Adipocyte (in vitro differentiated cells): ENCODE data around the gene SNCB.
A peak's percentile ranks its signal among the peaks of the same experiment; 100 is the strongest.

ENCODE experiments used
- DNase-seq: peaks from one replicate; pipeline ENCODE4 v3.0.0-alpha.2; 2015; ENCODE audit warnings: low read depth
- H3K27me3 ChIP-seq: replicated peaks from 2 replicates; pipeline ENCODE4 v1.7.0; 2013; ENCODE audit warnings: mild to moderate bottlenecking, low read length, moderate library complexity; ENCODE audit not compliant: control insufficient read depth, insufficient read depth
- H3K36me3 ChIP-seq: 2 replicates; pipeline ENCODE4 v1.7.0; 2013; ENCODE audit warnings: low read length, mild to moderate bottlenecking, moderate library complexity; ENCODE audit not compliant: control insufficient read depth, insufficient read depth, severe bottlenecking
- H3K4me1 ChIP-seq: 2 replicates; pipeline ENCODE4 v1.7.0; 2013; ENCODE audit warnings: mild to moderate bottlenecking, low read length, moderate library complexity; ENCODE audit not compliant: control insufficient read depth, insufficient read depth
- H3K4me3 ChIP-seq: 2 replicates; pipeline ENCODE4 v1.7.0; 2013; ENCODE audit warnings: mild to moderate bottlenecking, low read length, moderate library complexity
- H3K9ac ChIP-seq: 2 replicates; pipeline ENCODE4 v1.7.0; 2013; ENCODE audit warnings: mild to moderate bottlenecking, low read length, moderate library complexity
- H3K9me3 ChIP-seq: 2 replicates; pipeline ENCODE4 v1.7.0; 2013; ENCODE audit warnings: mild to moderate bottlenecking, low read length, moderate library complexity; ENCODE audit not compliant: control insufficient read depth

The SNCB gene

GRCh38 chr5:176629853-176630680 is at the start of gene SNCB, which contains the start of gene EIF4E1B:
SNCB (minus strand) TSS chr5:176630534; CDS start chr5:176629654, 880 bp downstream.
EIF4E1B (plus strand) TSS chr5:176630675; CDS start chr5:176642788, 12,113 bp downstream.
- peak; percentile 77 for DNase-seq

GRCh38 chr5:176679365-176680225 is 49.3 kb upstream of the SNCB start:
- H3K4me3 ChIP-seq: no peak overlapping the region

More at GRCh38 chr5:176629853-176630680, at the start of gene SNCB, which contains the start of gene EIF4E1B:
- peaks cover 55% of the 10 kb centered on the region for H3K27me3 ChIP-seq
- H3K9ac ChIP-seq: no peak within 1 kb of the TSS
- peak within 1 kb of the TSS; percentile 74 for H3K4me3 ChIP-seq
- H3K36me3 ChIP-seq: no peaks in the 10 kb centered on the region
- peaks cover 6% of the 10 kb centered on the region for H3K4me1 ChIP-seq
- H3K9me3 ChIP-seq: no peaks in the 10 kb centered on the region

GRCh38 chr5:176678584-176678983 is 48.2 kb upstream of the SNCB start:
- Histone ChIP-seq H3K36me3 (no peaks in the 10 kb centered on the region), H3K4me1 (peaks cover 14% of the 10 kb centered on the region), H3K27me3 (peaks cover 47% of the 10 kb centered on the region), H3K9ac (no peak overlapping the region), H3K4me3 (no peak overlapping the region), H3K9me3 (peaks cover 3% of the 10 kb centered on the region)
- DNase-seq: no peak

More at GRCh38 chr5:176679365-176680225, 49.3 kb upstream of the SNCB start:
- no peak for DNase-seq
- Histone ChIP-seq H3K9ac (no peak overlapping the region), H3K9me3 (peaks cover 4% of the 10 kb centered on the region), H3K27me3 (peaks cover 55% of the 10 kb centered on the region), H3K36me3 (no peaks in the 10 kb centered on the region), H3K4me1 (peaks cover 14% of the 10 kb centered on the region)

- DNase-seq: no peak
- Histone ChIP-seq H3K27me3 (peaks cover 40% of the 10 kb centered on the region), H3K9ac (no peak overlapping the region), H3K9me3 (no peaks in the 10 kb centered on the region), H3K4me3 (no peak overlapping the region), H3K4me1 (peaks cover 14% of the 10 kb centered on the region), H3K36me3 (no peaks in the 10 kb centered on the region)
Observed at GRCh38 chr5:176677209-176677939, 47.0 kb upstream of the SNCB start.

GRCh38 chr5:176676361-176676824 is 46.1 kb upstream of the SNCB start:
- Histone ChIP-seq H3K9me3 (no peaks in the 10 kb centered on the region), H3K27me3 (peaks cover 42% of the 10 kb centered on the region), H3K4me1 (peaks cover 14% of the 10 kb centered on the region), H3K9ac (no peak overlapping the region), H3K36me3 (no peaks in the 10 kb centered on the region), H3K4me3 (no peak overlapping the region)
- peak; percentile 29 for DNase-seq

- no peaks in the 10 kb centered on the region for H3K36me3 ChIP-seq
- DNase-seq: peak; percentile 16
- no peak overlapping the region for H3K4me3 ChIP-seq
- H3K9me3 ChIP-seq: no peaks in the 10 kb centered on the region
- peaks cover 43% of the 10 kb centered on the region for H3K27me3 ChIP-seq
- no peak overlapping the region for H3K9ac ChIP-seq
- peaks cover 14% of the 10 kb centered on the region for H3K4me1 ChIP-seq
Observed at GRCh38 chr5:176675676-176676360, 45.5 kb upstream of the SNCB start.

GRCh38 chr5:176674799-176675198 is 44.5 kb upstream of the SNCB start:
- no peak for DNase-seq
- H3K9me3 ChIP-seq: no peaks in the 10 kb centered on the region
- peaks cover 12% of the 10 kb centered on the region for H3K4me1 ChIP-seq
- no peak overlapping the region for H3K4me3 ChIP-seq
- H3K27me3 ChIP-seq: peaks cover 46% of the 10 kb centered on the region
- no peak overlapping the region for H3K9ac ChIP-seq
- H3K36me3 ChIP-seq: no peaks in the 10 kb centered on the region

GRCh38 chr5:176673651-176674583 is 43.6 kb upstream of the SNCB start:
- Histone ChIP-seq H3K36me3 (no peaks in the 10 kb centered on the region), H3K27me3 (peaks cover 46% of the 10 kb centered on the region), H3K4me3 (no peak overlapping the region), H3K9me3 (no peaks in the 10 kb centered on the region), H3K9ac (no peak overlapping the region), H3K4me1 (peaks cover 11% of the 10 kb centered on the region)
- DNase-seq: no peak

- H3K4me3 ChIP-seq: no peak overlapping the region
- H3K36me3 ChIP-seq: no peaks in the 10 kb centered on the region
- peaks cover 4% of the 10 kb centered on the region for H3K4me1 ChIP-seq
- peaks cover 3% of the 10 kb centered on the region for H3K9me3 ChIP-seq
- no peak for DNase-seq
- peaks cover 52% of the 10 kb centered on the region for H3K27me3 ChIP-seq
- no peak overlapping the region for H3K9ac ChIP-seq
Observed at GRCh38 chr5:176671890-176672747, 41.8 kb upstream of the SNCB start.
